Esophagus muscularis mucosa (tissue), 4 donors: ENCODE measurements around the gene PLET1.

Experiments
- CTCF ChIP-seq, 3 experiments: fragments of 200-600 bp in 2 of 3; fragments of 450-650 bp in 1 of 3; sonication (generic) in 2 of 3; IDR thresholded peaks; one replicate each; pipeline ENCODE4 v1.5.1; 2017 to 2019; ENCODE audit warnings: antibody characterized with exemption in 3 of 3, mild to moderate bottlenecking in 2 of 3, moderate library complexity in 1 of 3
- EP300 ChIP-seq: sonication (generic); formaldehyde crosslinking; IDR thresholded peaks from one replicate; pipeline ENCODE4 v1.6.1; 2017; ENCODE audit warnings: antibody characterized with exemption
- POLR2A ChIP-seq: fragments of 450-650 bp; IDR thresholded peaks from one replicate; pipeline ENCODE4 v1.6.1; 2017; ENCODE audit warnings: antibody characterized with exemption, moderate library complexity, mild to moderate bottlenecking, low read depth
- POLR2AphosphoS5 ChIP-seq, 2 donors: sonication (generic); formaldehyde crosslinking; IDR thresholded peaks; one replicate each; pipeline ENCODE4 v1.6.1; 2017; ENCODE audit warnings: antibody characterized with exemption in 2 of 2

- TF ChIP-seq POLR2AphosphoS5 (IDR thresholded peaks at IDR 0.05): no peak
- no peak for TF ChIP-seq CTCF (IDR thresholded peaks at IDR 0.05)
- TF ChIP-seq EP300: no peak
- TF ChIP-seq POLR2A: no peak
Observed at GRCh38 chr11:112213753-112214152, 46.9 kb downstream of the PLET1 start.
